Nephron progenitor cell (in vitro differentiated cells): ENCODE measurements around the gene SAMSN1.

ENCODE experiments used
- DNase-seq: peaks from one replicate; pipeline ENCODE4 v3.0.0; 2021
- H3K27ac Mint-ChIP-seq: 2 replicates; pipeline ENCODE4 v1.8.0; 2021; ENCODE audit warnings: mild to moderate bottlenecking, moderate library complexity, mixed read lengths
- H3K27me3 Mint-ChIP-seq: 2 replicates; pipeline ENCODE4 v1.8.0; 2021; ENCODE audit warnings: mild to moderate bottlenecking, low read depth, mixed read lengths; ENCODE audit not compliant: poor library complexity
- H3K36me3 Mint-ChIP-seq: 2 replicates; pipeline ENCODE4 v1.8.0; 2021; ENCODE audit warnings: low read depth, mixed read lengths
- H3K4me1 Mint-ChIP-seq: 2 replicates; pipeline ENCODE4 v1.8.0; 2021; ENCODE audit warnings: mixed read lengths
- H3K4me3 Mint-ChIP-seq: 2 replicates; pipeline ENCODE4 v1.8.0; 2021; ENCODE audit warnings: mild to moderate bottlenecking, moderate library complexity, mixed read lengths
- H3K9me3 Mint-ChIP-seq: 2 replicates; pipeline ENCODE4 v1.8.0; 2021; ENCODE audit warnings: mild to moderate bottlenecking, moderate library complexity, mixed read lengths
- TF ChIP-seq, protein P1 (sequence below): fragments of 200-600 bp; sonication (generic); IDR thresholded peaks from 2 replicates; pipeline ENCODE4 v1.5.0; 2021; ENCODE audit warnings: antibody characterized with exemption

SAMSN1 gene

DNA sequence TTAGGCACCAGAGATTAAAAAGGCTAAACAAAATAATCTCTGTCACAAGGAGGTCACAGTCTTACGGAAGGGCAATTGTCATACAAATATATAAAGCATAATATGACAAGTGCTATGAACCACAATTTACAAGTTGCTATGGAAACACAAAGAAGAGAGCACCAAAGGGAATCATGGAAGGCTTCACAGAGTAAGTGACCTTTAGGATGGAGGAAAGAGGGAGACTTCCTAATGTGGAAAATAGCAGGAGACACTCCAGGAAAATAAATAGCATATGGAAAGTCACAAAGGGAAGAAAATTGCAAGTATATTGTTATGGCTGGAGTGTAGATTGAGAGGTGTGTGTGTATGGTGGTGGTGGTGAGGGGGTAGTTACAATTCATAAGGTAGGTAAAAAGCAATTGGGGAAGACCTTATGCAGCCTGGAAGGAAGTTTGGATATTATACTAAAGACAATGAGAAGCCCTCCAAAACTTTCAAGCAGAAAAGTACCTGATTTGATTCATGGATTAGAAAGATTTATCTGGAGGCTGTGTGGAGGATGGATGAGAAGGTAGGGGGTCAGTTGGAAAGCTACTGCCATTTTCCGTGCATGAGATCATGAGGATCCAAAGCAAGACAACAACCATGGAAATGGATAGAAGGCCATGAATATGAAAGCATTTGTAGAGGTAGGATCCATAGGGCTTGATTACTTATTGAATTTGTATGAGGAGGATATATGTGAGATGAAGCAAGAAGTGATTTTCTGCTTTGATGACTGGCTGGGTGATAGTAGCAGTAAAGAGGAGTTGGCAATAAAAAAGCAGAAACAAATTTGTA is 61.7 kb downstream of the SAMSN1 start:
- DNase-seq, result no peak
- Mint-ChIP-seq H3K36me3 (no peaks in the 10 kb centered on the region), H3K27me3 (peaks cover 4% of the 10 kb centered on the region), H3K27ac (no peak overlapping the region), H3K9me3 (no peaks in the 10 kb centered on the region), H3K4me3 (no peak overlapping the region), H3K4me1 (no peaks in the 10 kb centered on the region)
- TF ChIP-seq, protein P1, sequence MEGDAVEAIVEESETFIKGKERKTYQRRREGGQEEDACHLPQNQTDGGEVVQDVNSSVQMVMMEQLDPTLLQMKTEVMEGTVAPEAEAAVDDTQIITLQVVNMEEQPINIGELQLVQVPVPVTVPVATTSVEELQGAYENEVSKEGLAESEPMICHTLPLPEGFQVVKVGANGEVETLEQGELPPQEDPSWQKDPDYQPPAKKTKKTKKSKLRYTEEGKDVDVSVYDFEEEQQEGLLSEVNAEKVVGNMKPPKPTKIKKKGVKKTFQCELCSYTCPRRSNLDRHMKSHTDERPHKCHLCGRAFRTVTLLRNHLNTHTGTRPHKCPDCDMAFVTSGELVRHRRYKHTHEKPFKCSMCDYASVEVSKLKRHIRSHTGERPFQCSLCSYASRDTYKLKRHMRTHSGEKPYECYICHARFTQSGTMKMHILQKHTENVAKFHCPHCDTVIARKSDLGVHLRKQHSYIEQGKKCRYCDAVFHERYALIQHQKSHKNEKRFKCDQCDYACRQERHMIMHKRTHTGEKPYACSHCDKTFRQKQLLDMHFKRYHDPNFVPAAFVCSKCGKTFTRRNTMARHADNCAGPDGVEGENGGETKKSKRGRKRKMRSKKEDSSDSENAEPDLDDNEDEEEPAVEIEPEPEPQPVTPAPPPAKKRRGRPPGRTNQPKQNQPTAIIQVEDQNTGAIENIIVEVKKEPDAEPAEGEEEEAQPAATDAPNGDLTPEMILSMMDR, result no peak

- Mint-ChIP-seq H3K4me1 (no peaks in the 10 kb centered on the region), H3K27ac (no peak overlapping the region), H3K27me3 (peaks cover 4% of the 10 kb centered on the region), H3K9me3 (no peaks in the 10 kb centered on the region), H3K36me3 (no peaks in the 10 kb centered on the region), H3K4me3 (no peak overlapping the region)
- TF ChIP-seq, protein P1, result no peak
- no peak for DNase-seq
These were observed 62.8 kb downstream of the SAMSN1 start for GRCh38 chr21:14483296-14483695.

DNA sequence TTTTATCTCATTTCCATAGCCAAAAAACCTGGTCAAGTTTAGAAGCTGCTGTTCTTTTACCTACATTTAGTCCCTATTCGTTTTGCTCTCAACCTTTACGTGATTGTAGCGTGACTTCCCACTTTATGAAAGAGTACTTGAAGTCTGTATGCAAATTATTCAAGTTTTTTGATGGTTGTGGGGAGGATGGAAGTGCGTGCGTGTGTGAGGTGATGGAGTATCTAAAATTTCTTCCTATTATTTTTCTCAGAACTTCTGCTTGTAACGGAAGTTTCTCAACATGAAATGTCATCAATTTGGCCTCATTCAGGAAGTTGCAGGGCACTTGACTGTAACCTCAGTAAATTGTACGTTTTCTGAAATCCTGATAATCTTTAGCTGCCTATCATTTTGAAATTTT is 64.0 kb downstream of the SAMSN1 start:
- TF ChIP-seq, protein P1, result no peak
- no peaks in the 10 kb centered on the region for H3K9me3 Mint-ChIP-seq
- H3K27ac Mint-ChIP-seq, result no peak overlapping the region
- DNase-seq, result no peak
- H3K4me3 Mint-ChIP-seq, result no peak overlapping the region
- H3K27me3 Mint-ChIP-seq, result no peaks in the 10 kb centered on the region
- H3K36me3 Mint-ChIP-seq, result no peaks in the 10 kb centered on the region
- H3K4me1 Mint-ChIP-seq, result no peaks in the 10 kb centered on the region

DNA sequence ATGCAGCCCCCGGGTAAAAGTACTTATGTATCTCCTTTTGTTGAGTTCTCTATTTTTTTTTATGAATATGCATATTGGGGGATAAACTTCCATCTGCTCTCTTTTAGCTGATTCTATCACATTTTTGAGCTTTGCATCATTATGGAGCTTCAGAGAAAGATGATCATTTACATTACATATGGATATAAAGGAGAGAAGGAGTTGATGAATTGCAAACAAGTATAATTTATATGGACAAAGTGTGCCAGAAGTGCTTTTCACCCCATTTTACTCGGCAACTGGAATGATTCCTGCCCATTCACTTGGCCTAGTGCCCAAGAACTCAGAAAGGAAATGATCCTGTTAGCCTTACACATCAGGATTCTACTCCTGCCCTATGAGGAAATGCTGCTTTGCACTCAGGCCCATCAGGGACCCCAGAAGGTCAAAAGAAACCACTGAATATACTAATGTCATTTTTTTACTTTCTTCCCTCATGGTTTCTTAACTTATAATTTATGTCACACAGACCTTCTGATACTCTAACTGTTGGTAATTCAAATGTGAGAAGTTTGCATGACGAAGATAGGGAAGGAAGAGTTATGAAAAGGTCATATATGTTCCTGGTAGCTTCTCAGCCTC is 65.6 kb downstream of the SAMSN1 start:
- no peaks in the 10 kb centered on the region for H3K4me1 Mint-ChIP-seq
- no peaks in the 10 kb centered on the region for H3K36me3 Mint-ChIP-seq
- H3K4me3 Mint-ChIP-seq, result no peak overlapping the region
- H3K9me3 Mint-ChIP-seq, result no peaks in the 10 kb centered on the region
- H3K27ac Mint-ChIP-seq, result no peak overlapping the region
- no peak for DNase-seq
- TF ChIP-seq, protein P1, result no peak
- no peaks in the 10 kb centered on the region for H3K27me3 Mint-ChIP-seq

DNA sequence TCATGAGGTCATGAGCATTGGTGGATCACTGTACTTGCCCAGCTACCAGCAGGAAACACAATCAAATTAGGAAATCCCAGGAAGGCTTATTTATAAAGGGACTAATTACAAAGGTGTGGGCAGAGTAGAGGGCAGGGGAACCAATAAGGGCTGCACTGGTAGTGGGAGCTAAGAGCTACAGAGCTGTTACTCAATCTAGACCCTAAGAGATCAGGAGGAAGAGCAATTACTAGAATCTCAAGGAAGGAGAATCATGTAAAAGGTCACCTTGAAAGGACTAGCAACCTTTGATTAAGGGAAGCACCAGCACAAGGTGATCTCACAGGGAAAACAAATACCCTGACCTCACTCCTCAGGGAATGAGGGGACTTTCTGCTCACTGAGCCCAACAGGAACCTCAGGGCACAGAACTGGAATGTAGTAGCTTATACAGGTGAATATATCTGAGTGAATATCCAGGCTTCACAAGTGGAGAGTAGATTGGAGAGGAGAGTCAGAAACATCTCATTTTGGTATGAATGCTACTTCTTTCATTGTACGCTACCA is 66.8 kb downstream of the SAMSN1 start:
- no peaks in the 10 kb centered on the region for H3K36me3 Mint-ChIP-seq
- TF ChIP-seq, protein P1, result no peak
- DNase-seq, result no peak
- H3K27ac Mint-ChIP-seq, result no peak overlapping the region
- H3K9me3 Mint-ChIP-seq, result no peaks in the 10 kb centered on the region
- no peak overlapping the region for H3K4me3 Mint-ChIP-seq
- H3K4me1 Mint-ChIP-seq, result no peaks in the 10 kb centered on the region
- no peaks in the 10 kb centered on the region for H3K27me3 Mint-ChIP-seq
